ENCODE data around the gene MORC1.

DNA sequence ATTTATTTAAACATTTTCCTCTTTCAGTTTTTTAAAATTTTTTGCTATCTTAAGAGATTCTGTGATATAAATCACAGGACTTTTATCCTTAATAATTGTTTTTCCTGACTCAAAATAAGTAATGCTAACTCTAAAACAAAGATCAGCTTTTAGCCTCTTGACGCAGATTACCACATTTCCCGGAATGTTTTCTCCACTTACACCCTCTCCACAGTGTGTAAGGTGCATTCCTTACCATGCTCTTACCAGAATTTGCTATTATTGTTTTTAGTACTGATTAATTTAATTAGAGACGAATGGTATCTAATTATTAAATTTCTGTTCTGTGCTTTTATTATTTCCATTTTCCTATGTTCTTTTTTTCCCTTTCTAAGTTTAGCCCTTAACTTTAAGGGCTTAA lies 199.1 kb downstream of the MORC1 start:
- TF ChIP-seq TAF1 (IDR thresholded peaks at IDR 0.05; ENCODE audit: borderline replicate concordance, insufficient read depth, low read length) (no peak), POLR2AphosphoS5 (IDR thresholded peaks at IDR 0.05; ENCODE audit: low read depth, low read length) (no peak)

Measured in PFSK-1 (cell line).